Activated CD4-positive, alpha-beta T cell treated with anti-CD3 and anti-CD28 coated beads, Interleukin-2, Interleukin-4, amounts not matched to agents 100 ng/mL and 50 ng/mL, durations not matched to agents 16 hours and 8 hours (primary cell): Measurements from ENCODE around the gene CYP4F22.
A peak's percentile ranks its signal among the peaks of the same experiment; 100 is the strongest.

Source experiments
- DNase-seq: peaks from one replicate; pipeline ENCODE4 v3.0.0-alpha.2; 2020; ENCODE audit warnings: low spot score

The CYP4F22 gene

GRCh38 chr19:15536350-15536749 is 28.0 kb downstream of the CYP4F22 start:
- DNase-seq, result no peak

DNA sequence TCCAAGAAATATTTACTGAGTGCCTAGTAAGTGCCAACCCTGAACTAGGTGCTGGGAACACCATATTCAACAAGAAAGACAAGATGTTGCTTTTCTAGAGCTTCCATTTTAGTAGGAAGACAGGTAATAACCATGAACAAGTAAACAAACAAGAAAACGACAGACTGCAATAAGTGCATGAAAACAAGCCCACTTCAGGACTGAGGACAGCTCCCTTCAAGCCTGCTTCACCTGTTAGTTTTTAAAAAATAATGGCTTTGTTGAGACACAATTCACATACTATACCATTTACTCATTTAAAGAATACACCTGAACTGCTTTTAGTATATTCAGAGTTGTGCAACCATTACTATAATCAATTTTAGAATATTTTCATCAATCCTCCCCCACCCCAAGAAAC is 30.4 kb downstream of the CYP4F22 start:
- no peak for DNase-seq

DNA sequence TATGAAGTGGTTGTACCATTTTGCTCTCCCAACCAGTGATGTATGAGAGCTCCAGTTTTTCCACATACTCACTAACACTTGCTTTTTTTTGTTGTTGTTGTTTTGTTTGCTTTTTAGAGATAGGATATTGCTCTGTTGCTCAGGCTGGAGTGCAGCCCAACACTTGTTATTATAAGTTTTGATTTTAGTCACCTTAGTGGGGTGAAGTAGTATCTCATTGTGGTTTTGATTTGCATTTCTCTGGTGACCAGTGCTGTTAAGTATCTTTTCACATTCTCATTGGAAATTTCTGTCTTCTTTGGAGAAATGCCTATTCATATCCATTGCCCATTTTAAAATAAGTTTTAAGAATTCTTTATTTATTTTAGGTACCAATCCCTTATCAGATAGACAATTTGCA is 31.3 kb downstream of the CYP4F22 start:
- DNase-seq, result no peak

DNA sequence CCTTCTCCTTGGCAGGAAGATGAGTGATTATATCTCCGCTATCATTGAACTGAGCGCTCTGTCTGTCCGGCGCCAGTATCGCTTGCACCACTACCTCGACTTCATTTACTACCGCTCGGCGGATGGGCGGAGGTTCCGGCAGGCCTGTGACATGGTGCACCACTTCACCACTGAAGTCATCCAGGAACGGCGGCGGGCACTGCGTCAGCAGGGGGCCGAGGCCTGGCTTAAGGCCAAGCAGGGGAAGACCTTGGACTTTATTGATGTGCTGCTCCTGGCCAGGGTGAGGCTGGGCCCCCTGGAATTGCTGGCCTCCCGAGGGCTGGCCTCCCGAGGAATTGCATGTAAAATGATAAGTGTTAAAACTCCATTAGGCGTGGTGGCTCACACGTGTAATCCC is 32.1 kb downstream of the CYP4F22 start:
- DNase-seq, result no peak

DNA sequence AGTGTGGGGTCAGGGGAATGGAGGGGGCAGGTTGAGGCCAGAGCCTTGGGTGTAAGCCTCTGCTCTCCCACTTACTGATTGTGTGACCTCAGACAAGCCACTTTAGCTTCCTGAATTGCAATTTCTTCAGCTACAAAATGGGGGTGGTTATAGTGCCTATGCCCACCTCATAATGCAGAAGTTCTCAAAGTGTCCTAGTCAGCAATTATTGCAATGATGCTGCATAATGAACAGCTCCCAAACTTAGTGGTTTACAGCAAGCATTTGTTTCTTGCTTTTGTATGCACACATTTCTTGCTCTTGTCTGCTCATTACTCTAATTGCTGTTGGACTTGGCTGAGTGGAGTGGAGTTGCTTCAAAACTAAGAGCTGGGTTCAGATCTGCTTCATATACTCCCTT is 36.0 kb downstream of the CYP4F22 start:
- no peak for DNase-seq

- no peak for DNase-seq
Measured at GRCh38 chr19:15544970-15545369, 36.6 kb downstream of the CYP4F22 start.

GRCh38 chr19:15548648-15549047 is 40.3 kb downstream of the CYP4F22 start:
- no peak for DNase-seq

DNA sequence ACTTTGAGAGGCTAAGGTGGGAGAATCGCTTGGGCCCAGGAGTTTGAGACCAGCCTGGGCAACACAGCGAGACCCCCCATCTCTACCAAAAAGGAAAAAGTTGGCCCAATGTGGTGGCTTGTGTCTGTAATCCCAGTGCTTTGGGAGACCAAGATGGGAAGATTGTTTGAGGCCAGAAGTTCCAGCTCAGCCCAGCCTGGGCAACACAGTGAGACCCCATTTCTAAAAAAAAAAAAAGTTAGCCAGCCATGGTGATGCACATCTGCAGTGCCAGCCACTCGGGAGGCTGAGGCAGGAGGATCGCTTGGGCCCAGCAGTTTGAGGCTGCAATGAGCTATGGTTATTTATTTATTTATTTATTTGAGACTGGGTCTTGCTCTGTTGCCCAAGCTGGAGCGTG is 41.3 kb downstream of the CYP4F22 start:
- no peak for DNase-seq

- no peak for DNase-seq
Measured at GRCh38 chr19:15550273-15550672, 41.9 kb downstream of the CYP4F22 start.

DNA sequence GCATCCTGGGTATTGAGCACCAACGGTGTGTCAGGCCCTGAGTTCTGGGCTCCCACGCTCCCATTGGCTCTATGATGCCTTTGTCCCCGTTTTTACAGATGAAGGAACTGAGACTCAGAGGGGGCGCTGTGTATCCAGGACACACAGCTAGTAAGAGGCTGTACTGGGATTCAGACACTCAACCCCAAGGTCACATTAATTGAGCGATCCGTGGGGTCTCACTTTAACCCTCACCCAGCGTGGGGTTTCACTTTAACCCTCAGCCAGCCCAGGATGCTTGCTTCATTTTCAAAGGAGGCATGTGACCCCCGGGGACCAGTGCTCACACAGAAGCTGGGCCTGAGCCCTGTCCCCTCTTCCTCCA is 42.6 kb downstream of the CYP4F22 start:
- DNase-seq, result peak; percentile 1

DNA sequence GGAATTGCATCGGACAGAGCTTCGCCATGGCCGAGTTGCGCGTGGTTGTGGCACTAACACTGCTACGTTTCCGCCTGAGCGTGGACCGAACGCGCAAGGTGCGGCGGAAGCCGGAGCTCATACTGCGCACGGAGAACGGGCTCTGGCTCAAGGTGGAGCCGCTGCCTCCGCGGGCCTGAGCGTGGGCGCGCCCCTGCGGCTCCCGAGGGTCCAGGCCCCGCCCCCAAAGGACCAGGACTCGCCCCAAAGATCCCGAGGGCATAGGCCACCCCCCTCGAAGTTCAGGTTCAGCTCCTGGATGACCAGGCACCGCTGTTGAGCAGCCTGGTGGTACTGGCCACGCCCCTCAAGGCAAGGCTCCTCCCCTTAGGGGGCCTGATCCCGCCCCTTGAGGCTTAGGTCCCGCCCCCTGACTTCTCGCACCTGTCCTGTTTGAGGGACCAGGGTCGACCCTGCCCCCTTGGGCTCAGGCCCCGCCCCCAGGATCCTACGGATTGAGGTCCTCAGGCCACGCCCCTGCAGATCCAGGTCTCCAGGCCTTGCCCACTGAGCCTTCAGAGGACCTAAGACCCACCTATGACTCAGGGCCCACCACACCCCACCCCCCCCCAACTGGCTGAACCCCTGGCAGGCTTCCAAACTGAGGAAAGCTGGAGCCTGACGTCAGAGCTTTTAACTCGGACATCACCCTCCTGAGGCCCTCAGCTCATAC is 43.1 kb downstream of the CYP4F22 start:
- DNase-seq, result peak; percentile 56

DNA sequence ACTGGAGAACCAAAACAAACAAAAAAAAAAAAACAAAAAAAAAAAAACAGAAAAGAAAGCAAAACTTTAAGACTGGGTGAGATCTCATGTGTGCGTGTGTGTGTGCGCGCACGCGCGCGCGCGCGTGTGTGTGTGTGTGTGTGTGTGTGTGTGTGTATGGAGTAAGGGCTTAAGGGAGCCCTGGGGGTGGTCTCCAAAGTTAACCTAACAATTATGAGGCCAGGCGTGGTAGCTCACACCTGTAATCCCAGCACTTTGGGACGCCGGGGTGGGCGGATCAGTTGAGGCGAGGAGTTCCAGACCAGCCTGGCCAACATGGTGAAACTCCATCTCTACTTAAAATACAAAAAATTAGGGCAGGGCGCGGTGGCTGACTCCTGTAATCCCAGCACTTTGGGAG is 46.7 kb downstream of the CYP4F22 start:
- DNase-seq, result no peak

- peak; percentile 97 for DNase-seq
Measured at GRCh38 chr19:15555759-15556633, 47.7 kb downstream of the CYP4F22 start.

- DNase-seq, result no peak
Measured at GRCh38 chr19:15556634-15557181, 48.4 kb downstream of the CYP4F22 start.

GRCh38 chr19:15557223-15557622 is 48.9 kb downstream of the CYP4F22 start:
- no peak for DNase-seq

- no peak for DNase-seq
Measured at GRCh38 chr19:15562145-15562544, 53.8 kb downstream of the CYP4F22 start.

DNA sequence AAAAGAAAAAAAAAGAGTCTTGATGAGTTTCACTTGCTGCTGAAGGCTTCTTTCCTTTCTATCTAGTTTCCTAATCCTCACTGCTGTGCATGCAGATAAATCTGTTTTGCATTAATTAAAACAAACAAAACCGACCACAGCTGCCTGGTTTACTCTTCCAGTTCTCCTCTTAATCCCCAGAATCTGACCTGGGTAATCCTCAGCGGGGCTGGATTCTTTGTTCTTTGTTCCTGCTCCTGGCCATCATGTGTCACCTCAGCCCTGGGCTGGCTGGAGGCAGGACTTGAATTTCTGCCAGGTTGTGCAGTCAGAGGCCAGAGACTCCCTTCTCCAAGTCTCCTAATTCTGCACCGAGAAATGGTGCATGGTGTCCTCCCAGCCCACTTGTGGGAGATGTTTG is 54.5 kb downstream of the CYP4F22 start:
- no peak for DNase-seq

DNA sequence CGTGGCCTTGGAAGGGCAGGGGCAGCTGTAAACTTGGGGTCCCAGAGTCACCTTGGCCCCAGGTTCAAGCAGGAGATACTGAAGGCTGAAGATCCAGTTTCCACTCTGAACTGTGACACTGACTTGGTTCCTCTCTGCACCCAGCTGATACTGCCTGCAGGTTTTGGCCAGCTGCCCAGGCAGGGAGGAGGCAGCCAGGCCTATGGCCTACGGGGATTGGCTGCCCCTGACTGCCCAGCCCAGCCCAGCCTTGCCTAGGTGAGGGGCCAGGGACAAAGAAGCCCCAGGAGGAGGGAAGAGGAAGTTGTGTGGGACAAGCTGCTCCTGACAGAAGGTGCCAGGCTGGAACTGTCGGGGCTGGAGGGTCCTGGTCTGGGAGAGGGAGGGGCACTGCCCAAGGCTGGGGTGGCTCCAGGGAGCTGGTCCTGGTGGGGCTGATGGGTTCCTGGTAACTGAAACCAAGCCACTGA is 55.0 kb downstream of the CYP4F22 start:
- no peak for DNase-seq

GRCh38 chr19:15563931-15564330 is 55.6 kb downstream of the CYP4F22 start:
- DNase-seq, result no peak

DNA sequence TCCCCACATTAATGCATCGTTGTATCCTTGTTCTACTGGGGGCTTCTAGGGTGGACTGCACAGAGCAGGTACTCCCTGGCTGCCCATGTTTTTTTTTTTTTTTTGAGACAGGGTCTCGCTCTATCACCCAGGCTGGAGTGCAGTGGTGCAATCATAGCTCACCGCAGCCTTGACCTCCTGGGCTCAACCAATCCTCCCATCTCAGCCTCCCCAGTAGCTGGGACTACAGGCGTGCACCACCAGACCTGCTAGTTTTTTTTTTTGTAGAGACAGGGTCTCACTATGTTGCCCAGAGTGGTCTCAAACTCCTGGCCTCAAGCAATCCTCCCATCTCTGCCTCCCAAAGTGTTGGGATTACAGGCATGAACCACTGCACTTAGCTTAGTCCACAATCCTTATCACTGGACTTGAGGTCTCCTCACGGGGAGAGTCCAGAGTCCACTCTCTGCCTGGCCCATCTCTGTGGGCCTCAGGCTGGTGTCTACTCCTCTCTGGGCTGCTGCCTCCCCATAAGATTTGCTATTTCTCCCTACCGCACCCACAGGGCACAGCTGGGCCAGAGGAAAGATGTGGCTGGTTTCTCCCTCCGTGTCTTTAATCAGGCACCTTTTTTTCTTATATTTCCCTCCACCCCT is 56.3 kb downstream of the CYP4F22 start:
- DNase-seq, result no peak

DNA sequence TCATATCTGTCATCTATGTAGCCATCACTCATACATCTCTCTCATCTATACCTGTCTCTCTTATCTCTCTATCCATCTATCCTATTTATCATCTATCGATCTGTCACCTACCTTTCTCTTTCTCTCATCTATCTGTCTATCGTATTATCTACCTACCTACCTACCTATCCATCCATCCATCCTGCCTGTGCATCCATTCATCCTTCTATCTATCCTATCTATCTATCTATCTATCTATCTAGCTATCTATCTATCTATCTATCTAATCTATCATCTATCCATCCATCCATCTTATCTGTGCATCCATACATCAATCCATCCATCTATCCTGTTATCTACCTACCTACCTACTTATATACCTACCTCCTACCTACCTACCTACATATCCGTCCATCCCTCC is 62.1 kb downstream of the CYP4F22 start:
- DNase-seq, result no peak

GRCh38 chr19:15575406-15575805 is 67.1 kb downstream of the CYP4F22 start:
- DNase-seq, result no peak
